ENCODE measurements around the gene RASGEF1C. TPM values are rescaled to one million over a fixed set of nuclear protein-coding genes. Genes with fewer than 3 reads are reported as not detected.

Gene RASGEF1C
- total RNA-seq, 1 donor from 2014 or later, result 0.13 TPM

DNA sequence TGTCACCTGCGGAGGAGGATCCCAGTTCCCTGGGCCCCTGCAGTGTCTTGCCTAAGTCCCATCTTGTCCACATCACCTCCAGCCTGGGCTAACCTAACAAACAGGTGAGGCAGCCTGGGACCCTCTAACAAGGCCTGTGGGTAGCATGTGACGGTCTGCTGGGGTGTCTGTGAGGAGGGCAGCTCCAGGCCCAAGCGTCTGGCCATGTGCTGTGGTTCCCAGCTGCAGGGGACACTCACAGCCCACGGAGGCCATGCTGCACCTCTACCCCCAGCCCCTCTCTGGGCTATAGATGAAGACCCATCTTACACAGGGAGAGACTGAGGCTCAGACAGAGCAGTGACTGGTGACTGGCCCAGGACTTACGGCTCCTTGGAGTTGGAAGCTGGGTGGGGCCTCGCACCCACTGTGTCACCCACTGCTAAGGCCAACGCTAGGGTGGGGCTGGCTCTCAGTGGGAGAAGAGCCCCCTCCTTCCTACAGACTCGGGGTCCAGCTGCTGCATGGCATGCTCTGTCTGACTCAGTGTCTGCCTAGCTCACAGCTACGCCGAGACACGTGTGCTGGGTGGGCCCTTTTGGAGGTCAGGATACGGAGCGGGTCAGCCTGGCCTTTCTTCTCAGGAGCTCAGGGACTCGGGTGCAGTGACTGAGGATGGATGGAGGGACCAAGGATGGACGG, 96.7 kb downstream of the RASGEF1C start:
- TF ChIP-seq, protein P1, sequence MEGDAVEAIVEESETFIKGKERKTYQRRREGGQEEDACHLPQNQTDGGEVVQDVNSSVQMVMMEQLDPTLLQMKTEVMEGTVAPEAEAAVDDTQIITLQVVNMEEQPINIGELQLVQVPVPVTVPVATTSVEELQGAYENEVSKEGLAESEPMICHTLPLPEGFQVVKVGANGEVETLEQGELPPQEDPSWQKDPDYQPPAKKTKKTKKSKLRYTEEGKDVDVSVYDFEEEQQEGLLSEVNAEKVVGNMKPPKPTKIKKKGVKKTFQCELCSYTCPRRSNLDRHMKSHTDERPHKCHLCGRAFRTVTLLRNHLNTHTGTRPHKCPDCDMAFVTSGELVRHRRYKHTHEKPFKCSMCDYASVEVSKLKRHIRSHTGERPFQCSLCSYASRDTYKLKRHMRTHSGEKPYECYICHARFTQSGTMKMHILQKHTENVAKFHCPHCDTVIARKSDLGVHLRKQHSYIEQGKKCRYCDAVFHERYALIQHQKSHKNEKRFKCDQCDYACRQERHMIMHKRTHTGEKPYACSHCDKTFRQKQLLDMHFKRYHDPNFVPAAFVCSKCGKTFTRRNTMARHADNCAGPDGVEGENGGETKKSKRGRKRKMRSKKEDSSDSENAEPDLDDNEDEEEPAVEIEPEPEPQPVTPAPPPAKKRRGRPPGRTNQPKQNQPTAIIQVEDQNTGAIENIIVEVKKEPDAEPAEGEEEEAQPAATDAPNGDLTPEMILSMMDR (IDR thresholded peaks at IDR 0.05; ENCODE audit: insufficient read depth, low read length, poor library complexity, severe bottlenecking), result no peak
- Histone ChIP-seq H3K36me3 (ENCODE audit: control insufficient read depth, insufficient read depth, low read length) (no peaks in the 10 kb centered on the region), H3K4me3 (ENCODE audit: low read depth, low read length) (no peak overlapping the region), H3K27me3 (ENCODE audit: control insufficient read depth, insufficient read depth, low read length) (no peaks in the 10 kb centered on the region)
- DNase-seq (ENCODE audit: low read depth), result no peak

DNA sequence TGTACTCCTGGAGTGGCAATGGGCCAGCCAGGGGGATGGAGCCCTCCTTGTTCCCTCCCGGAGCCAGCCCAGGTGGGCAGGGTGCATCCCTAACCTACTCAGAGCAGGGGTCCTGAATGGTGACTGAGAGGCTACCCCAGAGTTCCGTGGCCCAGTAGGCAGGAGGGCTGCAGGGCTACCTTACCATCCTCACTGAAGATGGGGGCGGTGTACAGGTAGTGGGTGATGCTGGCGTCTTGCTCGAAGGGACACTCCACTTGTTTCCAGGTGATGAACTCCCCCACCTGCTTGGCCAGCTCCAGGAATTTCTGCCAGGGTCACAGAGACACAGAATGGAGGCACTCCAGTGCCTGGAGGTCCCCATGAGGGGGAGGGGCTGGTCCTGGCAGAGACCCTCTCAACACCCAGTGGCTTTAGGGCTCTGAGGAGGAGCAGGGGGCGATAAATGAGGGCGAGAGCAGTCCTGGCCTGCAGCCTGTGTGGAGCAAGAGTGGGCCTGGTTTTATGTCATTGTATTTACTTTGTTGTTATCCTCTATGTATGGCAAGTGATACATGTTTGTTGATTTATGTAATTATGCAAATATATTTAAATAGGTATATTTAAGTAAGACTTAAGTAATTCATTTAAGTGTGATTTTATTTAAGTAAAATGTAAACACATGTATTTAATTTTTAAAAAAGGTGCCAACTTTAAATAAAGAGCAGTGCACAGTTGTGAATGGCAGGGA, 97.6 kb downstream of the RASGEF1C start:
- TF ChIP-seq, protein P1 (IDR thresholded peaks at IDR 0.05; ENCODE audit: insufficient read depth, low read length, poor library complexity, severe bottlenecking), result no peak
- Histone ChIP-seq H3K4me3 (ENCODE audit: low read depth, low read length) (no peak overlapping the region), H3K27me3 (ENCODE audit: control insufficient read depth, insufficient read depth, low read length) (no peaks in the 10 kb centered on the region), H3K36me3 (ENCODE audit: control insufficient read depth, insufficient read depth, low read length) (no peaks in the 10 kb centered on the region)
- no peak for DNase-seq (ENCODE audit: low read depth)

DNA sequence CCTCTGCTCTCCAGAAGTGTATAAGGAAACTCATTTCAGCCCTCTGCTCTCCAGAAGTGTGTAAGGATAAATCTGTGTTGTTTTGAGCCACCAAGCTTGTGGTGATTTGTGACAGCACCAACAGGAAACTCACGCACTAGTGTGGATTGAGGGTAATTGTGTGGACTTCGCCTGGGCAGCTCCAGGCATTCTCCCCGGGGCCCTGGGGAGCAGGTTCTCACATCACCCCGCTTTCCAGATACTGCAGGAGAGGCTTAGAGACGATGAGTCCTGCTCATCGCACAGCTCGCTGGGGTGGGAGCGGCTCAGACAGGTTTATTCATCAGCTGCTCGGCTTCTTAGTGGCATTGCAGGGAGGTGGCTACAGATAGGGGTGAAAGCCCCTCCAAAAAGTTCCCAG, 99.1 kb downstream of the RASGEF1C start:
- DNase-seq (ENCODE audit: low read depth), result no peak
- Histone ChIP-seq H3K4me3 (ENCODE audit: low read depth, low read length) (no peak overlapping the region), H3K36me3 (ENCODE audit: control insufficient read depth, insufficient read depth, low read length) (no peaks in the 10 kb centered on the region), H3K27me3 (ENCODE audit: control insufficient read depth, insufficient read depth, low read length) (no peaks in the 10 kb centered on the region)
- TF ChIP-seq, protein P1 (IDR thresholded peaks at IDR 0.05; ENCODE audit: insufficient read depth, low read length, poor library complexity, severe bottlenecking), result no peak

DNA sequence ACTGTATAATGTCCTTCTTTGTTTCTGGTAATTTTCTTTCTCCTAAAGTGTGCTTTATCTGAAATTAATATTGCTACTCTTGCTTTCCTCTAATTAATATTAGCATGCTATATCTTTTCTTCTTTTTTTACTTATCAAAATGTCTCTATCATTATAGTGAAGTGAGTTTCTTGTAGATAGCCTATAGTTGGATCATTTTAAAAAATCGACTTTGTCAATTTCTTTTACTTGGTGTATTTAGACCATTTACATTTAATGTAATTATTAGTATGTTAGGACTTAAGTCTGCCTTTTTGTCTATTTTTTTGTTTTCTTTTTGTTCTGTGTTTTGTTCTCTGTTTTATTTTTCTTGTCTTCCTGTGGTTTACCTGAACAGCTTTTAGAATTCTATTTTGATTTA, 102.0 kb downstream of the RASGEF1C start:
- TF ChIP-seq, protein P1 (IDR thresholded peaks at IDR 0.05; ENCODE audit: insufficient read depth, low read length, poor library complexity, severe bottlenecking), result no peak
- no peak overlapping the region for H3K4me3 ChIP-seq (ENCODE audit: low read depth, low read length)
- no peaks in the 10 kb centered on the region for H3K27me3 ChIP-seq (ENCODE audit: control insufficient read depth, insufficient read depth, low read length)
- DNase-seq (ENCODE audit: low read depth), result no peak
- H3K36me3 ChIP-seq (ENCODE audit: control insufficient read depth, insufficient read depth, low read length), result no peaks in the 10 kb centered on the region

DNA sequence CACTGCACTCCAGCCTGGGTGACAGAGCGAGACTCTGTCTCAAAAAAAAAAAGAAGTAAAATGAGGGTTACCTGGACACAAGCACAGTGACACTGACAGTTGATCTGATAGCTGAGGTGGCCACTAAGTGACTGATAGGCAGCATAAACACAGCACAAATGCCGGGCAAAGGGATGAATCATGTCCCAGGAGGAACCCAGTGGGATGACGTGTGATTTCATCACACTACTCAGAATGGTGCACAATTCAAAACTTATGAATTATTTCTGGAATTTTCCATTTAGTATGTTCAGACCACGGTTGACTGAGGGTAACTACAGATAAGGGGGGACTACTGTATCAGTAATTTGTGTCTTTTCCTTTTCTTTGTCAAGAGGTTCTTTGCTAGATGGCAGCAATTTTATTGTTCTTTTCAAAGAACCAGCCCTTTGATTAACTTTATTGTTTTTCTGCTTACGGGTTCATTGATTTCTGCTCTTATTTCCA, 103.1 kb downstream of the RASGEF1C start:
- no peak for DNase-seq (ENCODE audit: low read depth)

More for the DNA sequence above, 103.1 kb downstream of the RASGEF1C start:
- H3K27me3 ChIP-seq (ENCODE audit: control insufficient read depth, insufficient read depth, low read length), result no peaks in the 10 kb centered on the region
- H3K4me3 ChIP-seq (ENCODE audit: low read depth, low read length), result no peak overlapping the region
- H3K36me3 ChIP-seq (ENCODE audit: control insufficient read depth, insufficient read depth, low read length), result no peaks in the 10 kb centered on the region
- TF ChIP-seq, protein P1 (IDR thresholded peaks at IDR 0.05; ENCODE audit: insufficient read depth, low read length, poor library complexity, severe bottlenecking), result no peak

Measured in kidney epithelial cell (primary cell).